ENCODE measurements around the gene LDLRAP1. TPM values are rescaled to one million over a fixed set of nuclear protein-coding genes. Genes with fewer than 3 reads are reported as not detected.

Gene LDLRAP1
- total and polyA plus RNA-seq, 7 donors, result 9.1 to 35.8 (median 17.4) TPM

DNA sequence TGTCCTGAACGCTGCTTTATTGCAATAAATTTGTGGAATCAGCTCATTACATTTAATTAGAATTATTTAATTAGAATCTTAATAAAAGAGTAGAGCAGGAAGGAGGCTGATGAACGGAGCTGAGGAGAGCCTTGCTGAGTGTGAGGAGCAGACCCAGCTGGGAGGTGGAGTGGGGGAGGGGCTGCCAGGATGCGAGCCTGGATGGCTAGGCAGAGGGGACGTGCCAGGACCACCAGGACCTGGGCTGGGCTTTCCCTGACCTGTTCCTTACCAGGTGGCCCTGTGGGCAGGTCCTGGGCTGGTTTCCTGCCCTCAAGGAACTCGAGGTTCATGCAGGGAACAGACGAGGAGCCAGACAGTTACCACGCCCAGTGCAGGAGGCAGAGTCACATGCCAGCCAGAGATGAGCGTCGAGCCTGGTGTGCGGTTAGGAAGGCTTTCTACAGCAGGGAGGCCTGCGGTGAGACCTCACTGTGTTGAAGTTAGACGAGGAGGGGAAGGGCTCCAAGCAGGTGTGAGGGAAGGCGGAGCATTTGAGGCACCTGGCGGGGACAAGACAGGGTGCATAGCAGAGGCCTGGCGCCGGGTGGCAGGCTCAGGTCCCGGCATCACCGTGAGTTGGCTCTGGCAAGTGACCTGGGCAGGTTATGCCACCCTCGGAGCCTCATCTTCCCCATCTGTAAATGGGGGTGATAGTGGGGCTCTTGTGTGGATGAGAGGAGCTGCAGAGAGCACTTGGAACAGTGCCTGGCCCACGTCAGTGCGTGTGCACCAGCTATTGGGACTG is 33.9 kb downstream of the LDLRAP1 start:
- WGBS, 2 donors, result 57 to 80% methylated on average over 21 of the region's 21 CpGs
- peaks cover 0 to 5% (median 2%) of the 10 kb centered on the region in 4 donors for H3K4me1 ChIP-seq
- H3K36me3 ChIP-seq, result no peaks in the 10 kb centered on the region
- no peaks in the 10 kb centered on the region for H3K27me3 ChIP-seq
- H3K9me3 ChIP-seq, result no peaks in the 10 kb centered on the region
- no peak overlapping the region for H3K4me3 ChIP-seq
- DNase-seq, result no peak
- intact Hi-C loops (cut with DNase I), result no loop called here
- no peak overlapping the region for H3K27ac ChIP-seq
- no peak for TF ChIP-seq EP300 (IDR thresholded peaks at IDR 0.05)
- TF ChIP-seq POLR2AphosphoS5 (IDR thresholded peaks at IDR 0.05), result no peak

- TF ChIP-seq POLR2A (IDR thresholded peaks at IDR 0.05), result no peak
- TF ChIP-seq EP300 (IDR thresholded peaks at IDR 0.05), result no peak
- no peak for TF ChIP-seq POLR2AphosphoS5 (IDR thresholded peaks at IDR 0.05)
- no peak for TF ChIP-seq CTCF (IDR thresholded peaks at IDR 0.05)
- 82 to 88% methylated on average over 19 of the region's 19 CpGs for WGBS, 2 donors
- H3K9me3 ChIP-seq, result no peaks in the 10 kb centered on the region
- no peaks in the 10 kb centered on the region for H3K4me1 ChIP-seq
- no peak for DNase-seq
- H3K27me3 ChIP-seq, result no peaks in the 10 kb centered on the region
- H3K4me3 ChIP-seq, result no peak overlapping the region
- H3K36me3 ChIP-seq, result no peaks in the 10 kb centered on the region
- H3K27ac ChIP-seq, result no peak overlapping the region
- intact Hi-C loops (cut with DNase I), result no loop called here
These were observed 36.2 kb downstream of the LDLRAP1 start for GRCh38 chr1:25579292-25580252.

- H3K4me3 ChIP-seq, result no peak overlapping the region
- no peaks in the 10 kb centered on the region for H3K9me3 ChIP-seq
- 75 to 82% methylated on average over 6 of the region's 6 CpGs for WGBS, 2 donors
- TF ChIP-seq POLR2AphosphoS5 (IDR thresholded peaks at IDR 0.05) (no peak), POLR2A (IDR thresholded peaks at IDR 0.05) (no peak), CTCF (IDR thresholded peaks at IDR 0.05) (no peak)
- H3K36me3 ChIP-seq, result no peaks in the 10 kb centered on the region
- H3K27ac ChIP-seq, result no peak overlapping the region
- intact Hi-C loops (cut with DNase I), result no loop called here
- no peak for DNase-seq
- no peaks in the 10 kb centered on the region for H3K27me3 ChIP-seq
- H3K4me1 ChIP-seq, result no peaks in the 10 kb centered on the region
These were observed 37.5 kb downstream of the LDLRAP1 start for GRCh38 chr1:25580927-25581326.

- Histone ChIP-seq H3K9me3 (no peaks in the 10 kb centered on the region), H3K4me3 (no peak overlapping the region), H3K4me1 (no peaks in the 10 kb centered on the region), H3K27me3 (no peaks in the 10 kb centered on the region), H3K27ac (no peak overlapping the region), H3K36me3 (no peaks in the 10 kb centered on the region)
- WGBS, 2 donors, result 78% methylated on average over 5 of the region's 5 CpGs
- intact Hi-C loops (cut with DNase I), result no loop called here
- no peak for DNase-seq
- TF ChIP-seq EP300 (IDR thresholded peaks at IDR 0.05) (no peak), POLR2AphosphoS5 (IDR thresholded peaks at IDR 0.05) (no peak), POLR2A (IDR thresholded peaks at IDR 0.05) (no peak), CTCF (IDR thresholded peaks at IDR 0.05) (no peak)
These were observed 38.4 kb downstream of the LDLRAP1 start for GRCh38 chr1:25581764-25582163.

All from sigmoid colon (tissue), 7 donors.